HCT116 (cell line): ENCODE data around the gene GPLD1. TPM values are rescaled to one million over a fixed set of nuclear protein-coding genes. Genes with fewer than 3 reads are reported as not detected.

Source experiments
- ATAC-seq: fragments of 200-7000 bp; cut with Tn5 transposase; 2 replicates; pipeline ENCODE4 v1.9.1; 2020; ENCODE audit warnings: mild to moderate bottlenecking, moderate library complexity
- BruUV-seq: library from RNA; stranded (reverse); fragments of 400-500 nt; replicated peaks from 2 replicates; lab custom pipeline; 2021; lab: Mats Ljungman, UMichigan
- CTCF ChIA-PET: fragments of 300-600 bp; sonication (Branson Sonifier 250); formaldehyde crosslinking; loops from one replicate; lab custom pipeline; 2021; ENCODE audit warnings: antibody characterized with exemption; lab: Charles Lee
- POLR2A ChIA-PET: fragments of 300-600, 350-600 bp; sonication (Branson Sonifier 250); formaldehyde crosslinking; loops from one replicate; lab custom pipeline; 2021; ENCODE audit warnings: antibody characterized with exemption; lab: Charles Lee
- RAD21 ChIA-PET, 2 experiments: fragments of 300-600 bp; sonication (Branson Sonifier 250); formaldehyde crosslinking; loops; one replicate each; lab custom pipeline; 2023; ENCODE audit warnings: low total read pairs in 2 of 2; ENCODE audit not compliant: uncharacterized antibody in 2 of 2, unreplicated experiment in 2 of 2, low non-redundant PET in 1 of 2; lab: Charles Lee
- DNase-seq: peaks from one replicate; pipeline ENCODE4 v3.0.0-alpha.2; 2010; ENCODE audit warnings: low read depth, low spot score
- H2AFZ ChIP-seq: fragments of 200-600 bp; shearing (Covaris generic), sonication (generic); 2 replicates; pipeline ENCODE4 v1.6.1; 2017; ENCODE audit warnings: low read depth, mixed run types, mixed read lengths, antibody characterized with exemption, low read length; ENCODE audit not compliant: poor library complexity, severe bottlenecking
- H3K27ac ChIP-seq: 2 replicates; pipeline ENCODE4 v1.5.1; 2012; ENCODE audit warnings: low read depth, low read length
- H3K27me3 ChIP-seq: fragments of 200-600 bp; sonication (generic); 2 replicates; pipeline ENCODE4 v1.6.1; 2016; ENCODE audit warnings: mixed run types, low read length, mixed read lengths; ENCODE audit not compliant: insufficient read depth
- H3K36me3 ChIP-seq, 2 experiments: fragments of 200-500 bp in 1 of 2; fragments of 200-600 bp in 1 of 2; sonication (Bioruptor generic) in 1 of 2; sonication (generic) in 1 of 2; 2 replicates each; pipeline versions ENCODE4 v1.5.1 to v1.6.1; 2014 to 2016; ENCODE audit warnings: low read length in 2 of 2, inconsistent platforms in 1 of 2, mixed read lengths in 1 of 2, mixed run types in 1 of 2; ENCODE audit not compliant: insufficient read depth in 2 of 2, control insufficient read depth in 1 of 2
- H3K4me1 ChIP-seq, 2 experiments: fragments of 200-600 bp in 1 of 2; sonication (generic) in 1 of 2; 2 replicates each; pipeline versions ENCODE4 v1.5.1 to v1.6.1; 2012 to 2017; ENCODE audit warnings: low read length in 2 of 2, inconsistent platforms in 1 of 2, mild to moderate bottlenecking in 1 of 2, mixed read lengths in 1 of 2, mixed run types in 1 of 2, moderate library complexity in 1 of 2; ENCODE audit not compliant: insufficient read depth in 2 of 2, control insufficient read depth in 1 of 2
- H3K4me2 ChIP-seq: fragments of 200-600 bp; sonication (generic); 2 replicates; pipeline ENCODE4 v1.6.1; 2017; ENCODE audit warnings: mixed run types, low read length, mixed read lengths
- H3K4me3 ChIP-seq, 2 experiments: fragments of 200-600 bp in 1 of 2; sonication (generic) in 1 of 2; replicated peaks in 1 of 2; 2 replicates each; pipeline ENCODE4 v1.5.1; 2011 to 2016; ENCODE audit warnings: low read length in 2 of 2, control low read depth in 1 of 2, low read depth in 1 of 2, mild to moderate bottlenecking in 1 of 2, mixed read lengths in 1 of 2, mixed run types in 1 of 2
- H3K79me2 ChIP-seq: fragments of 200-600 bp; sonication (generic); 2 replicates; pipeline ENCODE4 v1.6.1; 2017; ENCODE audit warnings: mild to moderate bottlenecking, mixed run types, low read length, moderate library complexity, mixed read lengths; ENCODE audit not compliant: insufficient read depth
- H3K9ac ChIP-seq: fragments of 200-600 bp; sonication (generic); 2 replicates; pipeline ENCODE4 v1.6.1; 2016; ENCODE audit warnings: low read length, mixed read lengths
- H3K9me2 ChIP-seq: fragments of 200-600 bp; sonication (generic), shearing (Covaris generic); 2 replicates; pipeline ENCODE4 v1.6.1; 2017; ENCODE audit warnings: mixed run types, mild to moderate bottlenecking, moderate library complexity; ENCODE audit not compliant: insufficient read depth
- H3K9me3 ChIP-seq, 2 experiments: fragments of 200-500 bp in 1 of 2; fragments of 200-600 bp in 1 of 2; sonication (Bioruptor generic) in 1 of 2; sonication (generic) in 1 of 2; 2 replicates each; pipeline ENCODE4 v1.6.1; 2014 to 2017; ENCODE audit warnings: low read length in 2 of 2, mixed read lengths in 2 of 2, inconsistent platforms in 1 of 2, low read depth in 1 of 2, mild to moderate bottlenecking in 1 of 2, mixed run types in 1 of 2, moderate library complexity in 1 of 2; ENCODE audit not compliant: control insufficient read depth in 1 of 2, insufficient read depth in 1 of 2
- H4K20me1 ChIP-seq: fragments of 200-600 bp; sonication (generic), shearing (Covaris generic); 2 replicates; pipeline ENCODE4 v1.6.1; 2017; ENCODE audit warnings: mixed run types, mild to moderate bottlenecking, moderate library complexity; ENCODE audit not compliant: insufficient read depth
- CEBPB ChIP-seq: IDR thresholded peaks from 2 replicates; pipeline ENCODE4 v1.6.1; 2012; ENCODE audit warnings: low read depth
- ELF1 ChIP-seq: IDR thresholded peaks from 2 replicates; pipeline ENCODE4 v1.6.1; 2012; ENCODE audit warnings: low read depth, borderline replicate concordance
- EZH2phosphoT487 ChIP-seq: fragments of 200-600 bp; IDR thresholded peaks from 2 replicates; pipeline ENCODE4 v1.6.1; 2018; ENCODE audit warnings: antibody characterized with exemption, borderline replicate concordance
- POLR2AphosphoS5 ChIP-seq: IDR thresholded peaks from 2 replicates; pipeline ENCODE4 v1.6.1; 2011; ENCODE audit warnings: mild to moderate bottlenecking, low read depth, low read length, moderate library complexity
- SIN3A ChIP-seq: IDR thresholded peaks from 2 replicates; pipeline ENCODE4 v1.6.1; 2012; ENCODE audit warnings: low read depth
- ZFX ChIP-seq: fragments of 450-650 bp; IDR thresholded peaks from 2 replicates; pipeline ENCODE4 v1.6.1; 2017
- intact Hi-C: fragments of 100-400 bp; cut with micrococcal nuclease; formaldehyde crosslinking; loops from 2 replicates; pipeline ENCODE4 v1.10.0; 2022
- total RNA-seq: library from RNA; stranded (reverse); gene quantifications from one replicate; pipeline ENCODE4 v1.2.1, GENCODE V29; 2021; ENCODE audit not compliant: unreplicated experiment
- TF ChIP-seq, protein P1 (sequence below): IDR thresholded peaks from 2 replicates; pipeline ENCODE4 v1.6.1; 2012
- TF ChIP-seq, protein P2 (sequence below): IDR thresholded peaks from 2 replicates; pipeline ENCODE4 v1.6.1; 2011; ENCODE audit warnings: mild to moderate bottlenecking, low read length, moderate library complexity; ENCODE audit not compliant: insufficient replicate concordance; ENCODE audit errors: extremely low read depth

GPLD1 gene
- total RNA-seq, 1 experiment from 2014 or later = 2.1 TPM

- Histone ChIP-seq H3K4me3 (no peak overlapping the region), H2AFZ (no peak overlapping the region), H3K9me2 (no peaks in the 10 kb centered on the region), H3K4me2 (no peak overlapping the region), H4K20me1 (no peaks in the 10 kb centered on the region), H3K36me3 (no peaks in the 10 kb centered on the region), H3K27ac (no peak overlapping the region), H3K4me1 (no peaks in the 10 kb centered on the region), H3K79me2 (no peaks in the 10 kb centered on the region), H3K9me3 (no peaks in the 10 kb centered on the region), H3K9ac (no peak overlapping the region), H3K27me3 (no peaks in the 10 kb centered on the region)
- no peak for ATAC-seq
- intact Hi-C loops = no loop called here
- ChIA-PET POLR2A (no interaction called here), RAD21 (no interaction called here), CTCF (no interaction called here)
- TF ChIP-seq ELF1 (no peak), POLR2AphosphoS5 (no peak), SIN3A (no peak), CEBPB (no peak), ZFX (no peak), EZH2phosphoT487 (no peak)
- TF ChIP-seq, protein P1, sequence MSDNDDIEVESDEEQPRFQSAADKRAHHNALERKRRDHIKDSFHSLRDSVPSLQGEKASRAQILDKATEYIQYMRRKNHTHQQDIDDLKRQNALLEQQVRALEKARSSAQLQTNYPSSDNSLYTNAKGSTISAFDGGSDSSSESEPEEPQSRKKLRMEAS = no peak
- TF ChIP-seq, protein P2, sequence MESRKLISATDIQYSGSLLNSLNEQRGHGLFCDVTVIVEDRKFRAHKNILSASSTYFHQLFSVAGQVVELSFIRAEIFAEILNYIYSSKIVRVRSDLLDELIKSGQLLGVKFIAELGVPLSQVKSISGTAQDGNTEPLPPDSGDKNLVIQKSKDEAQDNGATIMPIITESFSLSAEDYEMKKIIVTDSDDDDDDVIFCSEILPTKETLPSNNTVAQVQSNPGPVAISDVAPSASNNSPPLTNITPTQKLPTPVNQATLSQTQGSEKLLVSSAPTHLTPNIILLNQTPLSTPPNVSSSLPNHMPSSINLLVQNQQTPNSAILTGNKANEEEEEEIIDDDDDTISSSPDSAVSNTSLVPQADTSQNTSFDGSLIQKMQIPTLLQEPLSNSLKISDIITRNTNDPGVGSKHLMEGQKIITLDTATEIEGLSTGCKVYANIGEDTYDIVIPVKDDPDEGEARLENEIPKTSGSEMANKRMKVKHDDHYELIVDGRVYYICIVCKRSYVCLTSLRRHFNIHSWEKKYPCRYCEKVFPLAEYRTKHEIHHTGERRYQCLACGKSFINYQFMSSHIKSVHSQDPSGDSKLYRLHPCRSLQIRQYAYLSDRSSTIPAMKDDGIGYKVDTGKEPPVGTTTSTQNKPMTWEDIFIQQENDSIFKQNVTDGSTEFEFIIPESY = no peak
- DNase-seq = no peak
- BruUV-seq = no TSS peak
These were observed 49.4 kb downstream of the GPLD1 start for GRCh38 chr6:24439858-24440539.
